ENCODE results near the gene SLC36A3. TPM values are rescaled to one million over a fixed set of nuclear protein-coding genes. Genes with fewer than 3 reads are reported as not detected.
"Not testable (repeated sequence)": the region's sequence is repeated elsewhere in the genome, so short reads cannot be mapped to it uniquely, and the experiment has no call there.

The SLC36A3 gene
- polyA plus RNA-seq, 3 donors = not detected

- H3K27ac ChIP-seq (ENCODE audit: low read depth, low read length) = no peak overlapping the region
- 68 to 81% (median 80%) methylated on average over 5 of the region's 5 CpGs for WGBS, 3 donors
Measured at GRCh38 chr5:151312756-151313324, 9.3 kb upstream of the SLC36A3 start.

- no peak overlapping the region for H3K27ac ChIP-seq (ENCODE audit: low read depth, low read length)
Measured at GRCh38 chr5:151310932-151311331, 7.4 kb upstream of the SLC36A3 start.

GRCh38 chr5:151309821-151310220 lies 6.3 kb upstream of the SLC36A3 start:
- not testable (repeated sequence) for H3K27ac ChIP-seq (ENCODE audit: low read depth, low read length)
- WGBS, 3 donors = 88 to 94% (median 90%) methylated on average over 15 of the region's 15 CpGs

GRCh38 chr5:151309266-151309665 lies 5.7 kb upstream of the SLC36A3 start:
- H3K27ac ChIP-seq (ENCODE audit: low read depth, low read length) = not testable (repeated sequence)
- 98% methylated on average over 20 to 27 of the region's 27 CpGs for WGBS, 3 donors

GRCh38 chr5:151298063-151298855 lies 5.3 kb downstream of the SLC36A3 start:
- WGBS, 3 donors = 28 to 85% (median 59%) methylated on average over 6 of the region's 6 CpGs
- no peak overlapping the region for H3K27ac ChIP-seq (ENCODE audit: low read depth, low read length)

- no peak overlapping the region for H3K27ac ChIP-seq (ENCODE audit: low read depth, low read length)
- 58 to 82% (median 76%) methylated on average over 2 of the region's 2 CpGs for WGBS, 3 donors
Measured at GRCh38 chr5:151296974-151297373, 6.6 kb downstream of the SLC36A3 start.

GRCh38 chr5:151296478-151296830 lies 7.1 kb downstream of the SLC36A3 start:
- WGBS, 3 donors = 50 to 86% (median 85%) methylated on average over 1 of the region's 1 CpG
- H3K27ac ChIP-seq (ENCODE audit: low read depth, low read length) = no peak overlapping the region

GRCh38 chr5:151295791-151296477 lies 7.6 kb downstream of the SLC36A3 start:
- 27 to 57% (median 35%) methylated on average over 7 of the region's 7 CpGs for WGBS, 3 donors
- no peak overlapping the region for H3K27ac ChIP-seq (ENCODE audit: low read depth, low read length)

GRCh38 chr5:151295138-151295537 lies 8.4 kb downstream of the SLC36A3 start:
- 48 to 60% (median 54%) methylated on average over 5 of the region's 5 CpGs for WGBS, 3 donors
- no peak overlapping the region for H3K27ac ChIP-seq (ENCODE audit: low read depth, low read length)

- H3K27ac ChIP-seq (ENCODE audit: low read depth, low read length) = no peak overlapping the region
- WGBS, 3 donors = 39 to 60% (median 54%) methylated on average over 4 of the region's 4 CpGs
Measured at GRCh38 chr5:151293624-151294023, 9.9 kb downstream of the SLC36A3 start.

- no peak overlapping the region for H3K27ac ChIP-seq (ENCODE audit: low read depth, low read length)
- 47 to 76% (median 63%) methylated on average over 2 of the region's 2 CpGs for WGBS, 3 donors
Measured at GRCh38 chr5:151288180-151288579, 15.4 kb downstream of the SLC36A3 start.

- WGBS, 3 donors = 84 to 94% (median 86%) methylated on average over 1 of the region's 1 CpG
- no peak overlapping the region for H3K27ac ChIP-seq (ENCODE audit: low read depth, low read length)
Measured at GRCh38 chr5:151286246-151286645, 17.3 kb downstream of the SLC36A3 start.

GRCh38 chr5:151285683-151286082 lies 17.9 kb downstream of the SLC36A3 start:
- 54 to 75% (median 68%) methylated on average over 5 of the region's 5 CpGs for WGBS, 3 donors
- no peak overlapping the region for H3K27ac ChIP-seq (ENCODE audit: low read depth, low read length)

GRCh38 chr5:151284392-151284967 lies 19.1 kb downstream of the SLC36A3 start:
- WGBS, 3 donors = 28 to 32% (median 31%) methylated on average over 8 of the region's 8 CpGs
- no peak overlapping the region for H3K27ac ChIP-seq (ENCODE audit: low read depth, low read length)

- no peak overlapping the region for H3K27ac ChIP-seq (ENCODE audit: low read depth, low read length)
- 70 to 89% (median 84%) methylated on average over 4 of the region's 4 CpGs for WGBS, 3 donors
Measured at GRCh38 chr5:151283120-151283825, 20.3 kb downstream of the SLC36A3 start.

GRCh38 chr5:151281001-151281639 lies 22.4 kb downstream of the SLC36A3 start:
- no peak overlapping the region for H3K27ac ChIP-seq (ENCODE audit: low read depth, low read length)
- 90 to 95% (median 92%) methylated on average over 13 of the region's 13 CpGs for WGBS, 3 donors

GRCh38 chr5:151280443-151280842 lies 23.1 kb downstream of the SLC36A3 start:
- WGBS, 3 donors = 85 to 94% (median 89%) methylated on average over 2 of the region's 2 CpGs
- no peak overlapping the region for H3K27ac ChIP-seq (ENCODE audit: low read depth, low read length)

GRCh38 chr5:151278845-151279244 lies 24.7 kb downstream of the SLC36A3 start:
- WGBS, 3 donors = 69 to 83% (median 78%) methylated on average over 5 of the region's 5 CpGs
- no peak overlapping the region for H3K27ac ChIP-seq (ENCODE audit: low read depth, low read length)
